HFF-Myc (cell line): ENCODE measurements around the gene CHMP5.

Source experiments
- DNase-seq: peaks from one replicate; pipeline ENCODE4 v3.0.0-alpha.2; 2011; ENCODE audit warnings: low read depth; ENCODE audit errors: extremely low read depth
- H3K4me3 ChIP-seq: replicated peaks from 2 replicates; pipeline ENCODE4 v1.5.1; 2011; ENCODE audit warnings: low read depth, mild to moderate bottlenecking, control low read depth, low read length
- CTCF ChIP-seq: IDR thresholded peaks from 2 replicates; pipeline ENCODE4 v1.5.1; 2012; ENCODE audit warnings: mild to moderate bottlenecking, low read depth, low read length, control low read depth; ENCODE audit errors: missing control alignments

The CHMP5 gene

GRCh38 chr9:33260372-33260771 lies 4.5 kb upstream of the CHMP5 start:
- H3K4me3 ChIP-seq = no peak overlapping the region
- no peak for DNase-seq
- TF ChIP-seq CTCF = no peak

GRCh38 chr9:33263131-33264002 lies 1.5 kb upstream of the CHMP5 start:
- peak overlapping the region; percentile 99 for H3K4me3 ChIP-seq
- no peak for DNase-seq
- no peak for TF ChIP-seq CTCF

GRCh38 chr9:33264003-33264472 lies 811 bp upstream of the CHMP5 start:
- H3K4me3 ChIP-seq = peak overlapping the region; percentile 99
- DNase-seq = no peak
- no peak for TF ChIP-seq CTCF

GRCh38 chr9:33265211-33265865 lies 489 bp downstream of the CHMP5 start:
- H3K4me3 ChIP-seq = peak overlapping the region; percentile 99
- DNase-seq = no peak
- no peak for TF ChIP-seq CTCF

GRCh38 chr9:33267151-33267767 lies 2.4 kb downstream of the CHMP5 start:
- H3K4me3 ChIP-seq = no peak overlapping the region
- no peak for DNase-seq
- no peak for TF ChIP-seq CTCF

- no peak overlapping the region for H3K4me3 ChIP-seq
- TF ChIP-seq CTCF = no peak
- DNase-seq = no peak
Measured at GRCh38 chr9:33270146-33270545, 5.3 kb downstream of the CHMP5 start.
